ENCODE results near the gene ASH1L. TPM values are rescaled to one million over a fixed set of nuclear protein-coding genes. Genes with fewer than 3 reads are reported as not detected.
A peak's percentile ranks its signal among the peaks of the same experiment; 100 is the strongest.
"Not testable (repeated sequence)": the region's sequence is repeated elsewhere in the genome, so short reads cannot be mapped to it uniquely, and the experiment has no call there.

ASH1L gene
- total RNA-seq, 5 donors from 2014 or later (not counting 1 experiment from before 2014, with no cell fraction given) = 78.0 to 105 (median 81.1) TPM

DNA sequence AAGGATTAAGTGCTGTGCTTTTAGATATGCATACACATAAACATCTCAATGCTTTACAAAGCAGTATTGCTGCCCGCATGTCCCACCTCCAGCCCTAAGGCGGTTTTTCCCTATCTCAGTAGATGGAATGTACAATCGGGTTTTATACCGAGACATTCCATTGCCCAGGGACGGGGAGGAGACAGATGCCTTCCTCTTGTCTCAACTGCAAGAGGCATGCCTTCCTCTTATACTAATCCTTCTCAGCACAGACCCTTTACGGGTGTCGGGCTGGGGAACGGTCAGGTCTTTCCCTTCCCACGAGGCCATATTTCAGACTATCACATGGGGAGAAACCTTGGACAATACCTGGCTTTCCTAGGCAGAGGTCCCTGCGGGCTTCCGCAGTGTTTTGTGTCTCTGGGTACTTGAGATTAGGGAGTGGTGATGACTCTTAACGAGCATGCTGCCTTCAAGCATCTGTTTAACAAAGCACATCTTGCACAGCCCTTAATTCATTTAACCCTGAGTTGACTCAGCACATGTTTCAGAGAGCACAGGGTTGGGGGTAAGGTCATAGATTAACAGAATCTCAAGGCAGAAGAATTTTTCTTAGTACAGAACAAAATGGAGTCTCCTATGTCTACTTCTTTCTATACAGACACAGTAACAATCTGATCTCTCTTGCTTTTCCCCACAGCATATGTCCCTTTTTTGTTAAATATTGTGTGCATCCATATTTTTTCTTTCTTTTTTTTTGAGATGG, 37.4 kb upstream of the ASH1L start:
- not testable (repeated sequence) for H3K27me3 Mint-ChIP-seq
- POLR2A ChIA-PET = interaction anchor here in 1 of 2 donors (0.7 kb wide), 1 partner anchor 37 kb away, joined by 4 read pairs; no protein-coding TSS in a partner anchor

DNA sequence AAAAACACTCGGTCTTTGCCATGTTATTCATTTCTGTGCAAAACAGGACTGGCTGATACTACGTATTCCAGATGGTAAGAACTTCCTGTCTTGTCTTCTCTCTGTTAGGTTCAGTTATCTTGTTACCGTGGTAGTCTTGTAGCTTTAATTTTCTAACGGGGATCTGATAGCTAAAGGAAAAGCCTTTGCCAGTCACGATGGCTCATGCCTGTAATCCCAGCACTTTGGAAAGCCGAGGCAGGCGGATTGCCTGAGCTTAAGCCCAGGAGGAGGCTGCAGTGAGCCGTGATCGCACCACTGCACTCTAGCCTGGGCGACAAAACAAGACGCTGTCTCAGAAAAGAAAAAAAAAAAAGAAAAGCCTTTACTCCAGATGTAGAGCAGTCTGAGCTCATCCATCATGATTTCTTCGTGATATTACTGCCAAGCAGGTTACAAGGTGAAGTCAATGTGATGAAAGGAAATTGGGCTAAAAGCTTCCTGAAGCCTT, 36.3 kb upstream of the ASH1L start:
- Mint-ChIP-seq H3K4me3 (peak overlapping the region; percentile 74 to 77 (median 76)), H3K36me3 (no peaks in the 10 kb centered on the region), H3K4me1 (peaks cover 9 to 11% (median 11%) of the 10 kb centered on the region in 3 donors), H3K9me3 (no peaks in the 10 kb centered on the region), H3K27ac (peak overlapping the region; percentile 90), H3K27me3 (peaks cover 0 to 1% of the 10 kb centered on the region in 2 donors)
- ChIA-PET CTCF (no interaction called here), POLR2A (interaction anchor here in 1 of 2 donors (0.6 kb wide), 1 partner anchor 30 kb away, joined by 3 read pairs; no protein-coding TSS in a partner anchor)
- ATAC-seq (replicated peaks in 1 of 4) = peak; percentile 79 to 88 (median 86)
- H3K4me3 ChIP-seq (ENCODE audit: control insufficient read depth in 1 of 2, extremely low read depth in 1 of 2, low read length in 1 of 2) = peak overlapping the region; percentile 17 to 47
- peak in 14 of 35 experiments; percentile 1 to 37 (median 8) for DNase-seq
- H3K27ac ChIP-seq (ENCODE audit: low read length) = no peak overlapping the region
- H3K36me3 ChIP-seq (ENCODE audit: control insufficient read depth in 2 of 2, extremely low read depth in 1 of 2, insufficient read depth in 1 of 2, low read length in 1 of 2) = no peaks in the 10 kb centered on the region
- no peaks in the 10 kb centered on the region for H3K27me3 ChIP-seq (replicated peaks in 1 of 2; ENCODE audit: control insufficient read depth in 2 of 2, extremely low read depth in 1 of 2, insufficient read depth in 2 of 2, low read length in 1 of 2)
- WGBS (ENCODE audit: insufficient coverage) = 35% methylated on average over 8 of the region's 12 CpGs
- peaks cover 2 to 4% of the 10 kb centered on the region in 2 experiments for H3K4me1 ChIP-seq (ENCODE audit: control insufficient read depth in 1 of 2, extremely low read depth in 1 of 2, insufficient read depth in 2 of 2, low read length in 2 of 2)
- no peaks in the 10 kb centered on the region for H3K9me3 ChIP-seq

More for the DNA sequence above, 37.4 kb upstream of the ASH1L start:
- H3K4me1 Mint-ChIP-seq = peaks cover 9 to 11% (median 11%) of the 10 kb centered on the region in 3 donors
- H3K36me3 ChIP-seq (ENCODE audit: control insufficient read depth in 2 of 2, extremely low read depth in 1 of 2, insufficient read depth in 1 of 2, low read length in 1 of 2); H3K9me3 ChIP-seq; H3K27me3 ChIP-seq (replicated peaks in 1 of 2; ENCODE audit: control insufficient read depth in 2 of 2, extremely low read depth in 1 of 2, insufficient read depth in 2 of 2, low read length in 1 of 2); DNase-seq; CTCF ChIA-PET; H3K27ac ChIP-seq (ENCODE audit: low read length); H3K36me3 Mint-ChIP-seq; H3K27ac Mint-ChIP-seq; H3K4me1 ChIP-seq (ENCODE audit: control insufficient read depth in 1 of 2, extremely low read depth in 1 of 2, insufficient read depth in 2 of 2, low read length in 2 of 2); ATAC-seq (replicated peaks in 1 of 4); H3K4me3 Mint-ChIP-seq; H3K9me3 Mint-ChIP-seq; H3K4me3 ChIP-seq (ENCODE audit: control insufficient read depth in 1 of 2, extremely low read depth in 1 of 2, low read length in 1 of 2): not testable (repeated sequence)
- WGBS (ENCODE audit: insufficient coverage) = 42% methylated on average over 3 of the region's 12 CpGs

DNA sequence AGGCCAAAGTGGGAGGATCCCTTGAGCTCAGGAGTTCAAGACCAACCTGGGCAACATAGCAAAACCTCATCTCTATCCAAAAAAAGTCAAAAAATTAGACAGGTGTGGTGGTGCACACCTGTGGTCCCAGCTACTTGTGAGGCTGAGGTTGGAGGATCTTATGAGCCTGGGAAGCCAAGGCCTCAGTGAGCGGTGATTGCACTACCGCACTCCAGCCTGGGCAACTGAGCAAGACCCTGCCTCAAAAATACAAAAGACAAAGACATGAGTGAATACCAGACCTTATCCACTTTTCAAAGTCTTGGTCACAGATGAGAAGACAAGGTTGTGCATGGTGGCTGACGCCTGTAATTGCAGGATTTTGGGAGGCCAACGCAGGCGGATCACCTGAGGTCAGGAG, 34.3 kb upstream of the ASH1L start:
- WGBS (ENCODE audit: insufficient coverage) = 100% methylated on average over 3 of the region's 5 CpGs
- POLR2A ChIA-PET = no interaction called here
- H3K4me3 ChIP-seq (ENCODE audit: control insufficient read depth in 1 of 2, extremely low read depth in 1 of 2, low read length in 1 of 2) = no peak overlapping the region
- Mint-ChIP-seq H3K36me3 (no peaks in the 10 kb centered on the region), H3K4me1 (peaks cover 9 to 13% (median 13%) of the 10 kb centered on the region in 3 donors), H3K27ac (no peak overlapping the region), H3K9me3 (no peaks in the 10 kb centered on the region), H3K27me3 (peaks cover 0 to 1% of the 10 kb centered on the region in 2 donors), H3K4me3 (no peak overlapping the region)
- ATAC-seq (replicated peaks in 1 of 4) (no peak), DNase-seq (no peak)
- H3K36me3 ChIP-seq (ENCODE audit: control insufficient read depth in 2 of 2, extremely low read depth in 1 of 2, insufficient read depth in 1 of 2, low read length in 1 of 2) = no peaks in the 10 kb centered on the region
- CTCF ChIA-PET = no interaction called here
- H3K9me3 ChIP-seq = no peaks in the 10 kb centered on the region
- peaks cover under 1 to 4% of the 10 kb centered on the region in 2 experiments for H3K4me1 ChIP-seq (ENCODE audit: control insufficient read depth in 1 of 2, extremely low read depth in 1 of 2, insufficient read depth in 2 of 2, low read length in 2 of 2)
- H3K27me3 ChIP-seq (replicated peaks in 1 of 2; ENCODE audit: control insufficient read depth in 2 of 2, extremely low read depth in 1 of 2, insufficient read depth in 2 of 2, low read length in 1 of 2) = no peaks in the 10 kb centered on the region
- H3K27ac ChIP-seq (ENCODE audit: low read length) = no peak overlapping the region

DNA sequence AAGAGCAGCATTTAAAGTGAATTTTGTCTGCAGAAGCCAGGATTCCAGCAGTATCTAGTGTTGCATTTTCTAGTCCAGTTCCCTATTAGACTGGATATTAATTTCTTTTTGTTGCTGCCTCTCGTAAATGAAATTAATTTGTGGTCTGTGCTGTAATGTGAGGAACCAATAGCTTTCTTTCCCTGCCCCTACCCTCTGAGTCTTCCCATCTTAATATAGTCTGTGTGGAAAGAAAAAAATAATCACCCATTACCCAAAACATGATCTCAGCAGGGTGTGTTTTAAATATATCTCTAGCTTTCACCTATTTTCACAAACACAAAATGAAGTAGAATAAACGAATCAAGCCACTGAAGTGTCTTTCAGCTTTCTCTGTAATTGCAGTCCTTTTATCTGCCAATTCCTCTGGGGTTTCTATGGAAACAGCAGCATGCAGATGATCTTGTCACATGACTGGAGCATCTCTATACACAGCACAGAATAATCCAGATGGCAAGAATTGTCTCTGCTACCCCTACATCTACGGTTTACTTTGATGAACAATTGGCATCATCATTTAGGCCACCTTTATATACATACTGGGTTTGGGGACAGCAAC, 33.4 kb upstream of the ASH1L start:
- H3K4me1 ChIP-seq (ENCODE audit: control insufficient read depth in 1 of 2, extremely low read depth in 1 of 2, insufficient read depth in 2 of 2, low read length in 2 of 2); H3K9me3 Mint-ChIP-seq; H3K4me3 ChIP-seq (ENCODE audit: control insufficient read depth in 1 of 2, extremely low read depth in 1 of 2, low read length in 1 of 2); H3K27ac ChIP-seq (ENCODE audit: low read length); H3K9me3 ChIP-seq; H3K36me3 ChIP-seq (ENCODE audit: control insufficient read depth in 2 of 2, extremely low read depth in 1 of 2, insufficient read depth in 1 of 2, low read length in 1 of 2); DNase-seq; H3K27me3 ChIP-seq (replicated peaks in 1 of 2; ENCODE audit: control insufficient read depth in 2 of 2, extremely low read depth in 1 of 2, insufficient read depth in 2 of 2, low read length in 1 of 2); H3K27ac Mint-ChIP-seq; H3K4me3 Mint-ChIP-seq; H3K36me3 Mint-ChIP-seq; H3K27me3 Mint-ChIP-seq; ATAC-seq (replicated peaks in 1 of 4): not testable (repeated sequence)
- no CpG with 5 or more reads among the region's 3 CpGs for WGBS (ENCODE audit: insufficient coverage)
- ChIA-PET CTCF (interaction anchor here in 1 of 2 donors (0.6 to 0.7 kb wide), 2 partner anchors 470 to 1569 kb away, joined by 3 read pairs; no protein-coding TSS in a partner anchor), POLR2A (interaction anchor here in 1 of 2 donors (0.7 kb wide), 1 partner anchor 22 kb away, joined by 5 read pairs; no protein-coding TSS in a partner anchor)
- peaks cover 9 to 13% (median 13%) of the 10 kb centered on the region in 3 donors for H3K4me1 Mint-ChIP-seq

DNA sequence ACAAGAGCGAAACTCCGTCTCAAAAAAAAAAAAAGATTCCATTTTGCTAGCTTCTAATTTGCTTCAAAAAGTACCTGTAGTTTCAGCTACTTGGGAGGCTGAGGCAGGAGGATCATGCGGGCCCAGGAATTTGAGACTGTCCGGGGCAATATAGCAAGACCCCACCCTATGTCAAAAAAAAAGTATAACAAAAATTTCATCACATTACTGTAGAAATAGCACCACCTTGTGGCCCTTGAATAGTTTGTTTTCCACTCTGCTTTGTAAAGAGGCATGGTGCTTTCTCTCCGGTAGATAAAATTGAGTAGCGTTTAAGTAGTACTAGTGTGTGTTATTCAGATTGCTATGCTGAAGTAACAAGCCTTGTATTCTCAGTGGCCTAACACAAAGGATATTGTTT, 29.2 kb upstream of the ASH1L start:
- DNase-seq (peak in 13 of 35 experiments; percentile 10 to 78 (median 26)), ATAC-seq (replicated peaks in 1 of 4) (peak in 3 of 4 experiments; percentile 58 to 74 (median 72))
- H3K36me3 ChIP-seq (ENCODE audit: control insufficient read depth in 2 of 2, extremely low read depth in 1 of 2, insufficient read depth in 1 of 2, low read length in 1 of 2) = no peaks in the 10 kb centered on the region
- Mint-ChIP-seq H3K4me3 (no peak overlapping the region), H3K36me3 (no peaks in the 10 kb centered on the region), H3K4me1 (peaks cover 0 to 3% (median 2%) of the 10 kb centered on the region in 3 donors), H3K27ac (no peak overlapping the region), H3K27me3 (no peaks in the 10 kb centered on the region), H3K9me3 (no peaks in the 10 kb centered on the region)
- H3K9me3 ChIP-seq = no peaks in the 10 kb centered on the region
- H3K4me1 ChIP-seq (ENCODE audit: control insufficient read depth in 1 of 2, extremely low read depth in 1 of 2, insufficient read depth in 2 of 2, low read length in 2 of 2) = no peaks in the 10 kb centered on the region
- 17% methylated on average over 1 of the region's 6 CpGs for WGBS (ENCODE audit: insufficient coverage)
- H3K27me3 ChIP-seq (replicated peaks in 1 of 2; ENCODE audit: control insufficient read depth in 2 of 2, extremely low read depth in 1 of 2, insufficient read depth in 2 of 2, low read length in 1 of 2) = no peaks in the 10 kb centered on the region
- no peak overlapping the region for H3K27ac ChIP-seq (ENCODE audit: low read length)
- POLR2A ChIA-PET = interaction anchor here in 1 of 2 donors (0.6 kb wide), 1 partner anchor 243 kb away, joined by 3 read pairs; no protein-coding TSS in a partner anchor
- CTCF ChIA-PET = interaction anchor here (0.6 to 1.2 kb wide), 5 partner anchors 28 to 506 kb away, joined by 3 read pairs; no protein-coding TSS in a partner anchor
- no peak overlapping the region for H3K4me3 ChIP-seq (ENCODE audit: control insufficient read depth in 1 of 2, extremely low read depth in 1 of 2, low read length in 1 of 2)

DNA sequence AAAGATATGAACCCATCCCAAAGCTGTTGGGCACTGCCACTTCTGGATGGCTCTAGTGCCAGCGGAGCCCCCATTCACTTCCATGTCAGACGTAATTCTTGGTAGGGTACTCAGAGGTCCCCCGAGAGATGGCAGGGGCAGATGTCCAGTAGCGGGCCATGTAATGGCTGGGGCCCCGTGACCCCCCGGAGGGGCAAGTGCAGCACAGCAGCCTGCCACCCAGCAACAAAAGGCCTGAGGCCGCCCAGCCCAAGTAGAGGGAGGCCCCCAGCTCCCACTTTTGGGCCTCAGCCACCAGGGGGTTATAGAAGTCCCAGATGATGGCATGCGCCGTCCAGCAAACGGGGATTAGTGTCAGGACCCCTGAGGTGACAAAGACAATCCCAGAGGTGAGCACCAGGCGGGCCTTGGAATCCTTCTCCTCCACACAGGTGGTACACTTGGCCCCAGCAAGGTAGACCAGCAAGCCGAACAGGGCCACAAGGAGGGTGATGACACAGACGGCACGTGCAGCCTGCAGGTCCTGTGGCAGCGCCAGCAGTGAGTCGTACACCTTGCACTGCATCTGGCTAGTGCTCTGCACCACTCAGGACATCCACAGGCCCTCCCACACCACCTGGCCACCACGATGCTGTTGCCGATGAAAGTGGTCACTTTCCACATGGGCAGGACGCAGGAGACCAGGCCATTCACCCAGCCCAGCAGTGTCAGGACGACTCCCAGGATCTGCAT, 28.1 kb upstream of the ASH1L start:
- H3K9me3 ChIP-seq; H3K4me1 ChIP-seq (ENCODE audit: control insufficient read depth in 1 of 2, extremely low read depth in 1 of 2, insufficient read depth in 2 of 2, low read length in 2 of 2); H3K36me3 Mint-ChIP-seq; H3K27ac Mint-ChIP-seq; POLR2A ChIA-PET; H3K27me3 ChIP-seq (replicated peaks in 1 of 2; ENCODE audit: control insufficient read depth in 2 of 2, extremely low read depth in 1 of 2, insufficient read depth in 2 of 2, low read length in 1 of 2); CTCF ChIA-PET; H3K4me3 Mint-ChIP-seq; H3K4me1 Mint-ChIP-seq; ATAC-seq (replicated peaks in 1 of 4); H3K4me3 ChIP-seq (ENCODE audit: control insufficient read depth in 1 of 2, extremely low read depth in 1 of 2, low read length in 1 of 2); H3K36me3 ChIP-seq (ENCODE audit: control insufficient read depth in 2 of 2, extremely low read depth in 1 of 2, insufficient read depth in 1 of 2, low read length in 1 of 2); H3K27me3 Mint-ChIP-seq; DNase-seq; H3K27ac ChIP-seq (ENCODE audit: low read length); H3K9me3 Mint-ChIP-seq: not testable (repeated sequence)
- 95% methylated on average over 16 of the region's 20 CpGs for WGBS (ENCODE audit: insufficient coverage)
